ENCODE data around the gene KRT20.

DNA sequence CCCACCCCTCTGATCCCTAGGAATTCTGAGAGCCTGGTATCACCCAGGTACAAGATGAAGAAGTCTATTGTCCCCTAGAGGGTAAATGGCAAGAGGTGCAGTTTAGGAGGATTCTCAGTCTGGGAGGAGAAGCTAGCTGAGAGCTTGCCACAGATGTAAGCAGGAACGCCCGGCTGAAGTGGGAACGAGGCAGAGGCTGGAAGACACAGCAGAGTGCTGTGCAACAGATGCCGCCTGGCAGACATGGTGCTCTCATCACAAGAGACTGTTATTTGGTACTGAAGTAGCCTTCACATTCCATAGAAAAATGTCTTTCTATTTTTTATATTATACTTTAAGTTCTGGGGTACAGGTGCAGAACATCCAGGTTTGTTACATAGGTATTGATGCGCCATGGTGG is 20.3 kb upstream of the KRT20 start:
- TF ChIP-seq, protein P1, sequence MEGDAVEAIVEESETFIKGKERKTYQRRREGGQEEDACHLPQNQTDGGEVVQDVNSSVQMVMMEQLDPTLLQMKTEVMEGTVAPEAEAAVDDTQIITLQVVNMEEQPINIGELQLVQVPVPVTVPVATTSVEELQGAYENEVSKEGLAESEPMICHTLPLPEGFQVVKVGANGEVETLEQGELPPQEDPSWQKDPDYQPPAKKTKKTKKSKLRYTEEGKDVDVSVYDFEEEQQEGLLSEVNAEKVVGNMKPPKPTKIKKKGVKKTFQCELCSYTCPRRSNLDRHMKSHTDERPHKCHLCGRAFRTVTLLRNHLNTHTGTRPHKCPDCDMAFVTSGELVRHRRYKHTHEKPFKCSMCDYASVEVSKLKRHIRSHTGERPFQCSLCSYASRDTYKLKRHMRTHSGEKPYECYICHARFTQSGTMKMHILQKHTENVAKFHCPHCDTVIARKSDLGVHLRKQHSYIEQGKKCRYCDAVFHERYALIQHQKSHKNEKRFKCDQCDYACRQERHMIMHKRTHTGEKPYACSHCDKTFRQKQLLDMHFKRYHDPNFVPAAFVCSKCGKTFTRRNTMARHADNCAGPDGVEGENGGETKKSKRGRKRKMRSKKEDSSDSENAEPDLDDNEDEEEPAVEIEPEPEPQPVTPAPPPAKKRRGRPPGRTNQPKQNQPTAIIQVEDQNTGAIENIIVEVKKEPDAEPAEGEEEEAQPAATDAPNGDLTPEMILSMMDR (IDR thresholded peaks at IDR 0.05) = no peak
- no peak for TF ChIP-seq POLR2A (IDR thresholded peaks at IDR 0.05)
